Measurements from ENCODE around the gene SPTLC3.

Gene SPTLC3

GRCh38 chr20:13028673-13029072 lies 19.9 kb downstream of the SPTLC3 start:
- FAIRE-seq (no peak), DNase-seq (ENCODE audit: insufficient read length, low spot score) (no peak)

GRCh38 chr20:13029687-13030375 lies 21.1 kb downstream of the SPTLC3 start:
- FAIRE-seq = no peak

GRCh38 chr20:13031751-13032150 lies 23.0 kb downstream of the SPTLC3 start:
- FAIRE-seq (no peak), DNase-seq (ENCODE audit: insufficient read length, low spot score) (no peak)

More at GRCh38 chr20:13029687-13030375, 21.1 kb downstream of the SPTLC3 start:
- DNase-seq (ENCODE audit: insufficient read length, low spot score) = no peak

GRCh38 chr20:13034115-13034514 lies 25.3 kb downstream of the SPTLC3 start:
- FAIRE-seq (no peak), DNase-seq (ENCODE audit: insufficient read length, low spot score) (no peak)

- no peak for FAIRE-seq
- DNase-seq (ENCODE audit: insufficient read length, low spot score) = no peak
These were observed 26.2 kb downstream of the SPTLC3 start for GRCh38 chr20:13034936-13035335.

GRCh38 chr20:13035399-13036152 lies 26.8 kb downstream of the SPTLC3 start:
- FAIRE-seq (no peak), DNase-seq (ENCODE audit: insufficient read length, low spot score) (no peak)

GRCh38 chr20:13037727-13038126 lies 29.0 kb downstream of the SPTLC3 start:
- FAIRE-seq (no peak), DNase-seq (ENCODE audit: insufficient read length, low spot score) (no peak)

- FAIRE-seq = no peak
- DNase-seq (ENCODE audit: insufficient read length, low spot score) = no peak
These were observed 33.0 kb downstream of the SPTLC3 start for GRCh38 chr20:13041574-13042457.

- DNase-seq (ENCODE audit: insufficient read length, low spot score) (no peak), FAIRE-seq (no peak)
These were observed 33.7 kb downstream of the SPTLC3 start for GRCh38 chr20:13042458-13042794.

- no peak for DNase-seq (ENCODE audit: insufficient read length, low spot score)
- no peak for FAIRE-seq
These were observed 37.6 kb downstream of the SPTLC3 start for GRCh38 chr20:13046409-13046808.

GRCh38 chr20:13054011-13054410 lies 45.2 kb downstream of the SPTLC3 start:
- DNase-seq (ENCODE audit: insufficient read length, low spot score) (no peak), FAIRE-seq (no peak)

- DNase-seq (ENCODE audit: insufficient read length, low spot score) (no peak), FAIRE-seq (no peak)
These were observed 50.1 kb downstream of the SPTLC3 start for GRCh38 chr20:13058666-13059389.

GRCh38 chr20:13059398-13060136 lies 50.8 kb downstream of the SPTLC3 start:
- DNase-seq (ENCODE audit: insufficient read length, low spot score) (no peak), FAIRE-seq (no peak)

- no peak for FAIRE-seq
- DNase-seq (ENCODE audit: insufficient read length, low spot score) = no peak
These were observed 51.6 kb downstream of the SPTLC3 start for GRCh38 chr20:13060327-13060726.

- FAIRE-seq = no peak
- no peak for DNase-seq (ENCODE audit: insufficient read length, low spot score)
These were observed 52.6 kb downstream of the SPTLC3 start for GRCh38 chr20:13061381-13061780.

GRCh38 chr20:13062789-13063188 lies 54.0 kb downstream of the SPTLC3 start:
- FAIRE-seq = no peak
- DNase-seq (ENCODE audit: insufficient read length, low spot score) = no peak

- DNase-seq (ENCODE audit: insufficient read length, low spot score) (no peak), FAIRE-seq (no peak)
These were observed 59.6 kb downstream of the SPTLC3 start for GRCh38 chr20:13068336-13068735.

GRCh38 chr20:13081877-13082276 lies 73.1 kb downstream of the SPTLC3 start:
- FAIRE-seq (no peak), DNase-seq (ENCODE audit: insufficient read length, low spot score) (no peak)

GRCh38 chr20:13082378-13082777 lies 73.6 kb downstream of the SPTLC3 start:
- DNase-seq (ENCODE audit: insufficient read length, low spot score) = no peak
- FAIRE-seq = no peak

- FAIRE-seq (no peak), DNase-seq (ENCODE audit: insufficient read length, low spot score) (no peak)
These were observed 76.5 kb downstream of the SPTLC3 start for GRCh38 chr20:13085275-13085674.

All from GM19239 (cell line).